Mucosa of rectum (tissue), 2 donors: ENCODE measurements around the gene FYB2.

ENCODE experiments used
- H3K27ac ChIP-seq, 2 donors: one replicate each; pipeline ENCODE4 v1.7.0; 2013; ENCODE audit warnings: inconsistent platforms in 2 of 2, low read depth in 2 of 2, low read length in 2 of 2
- H3K27me3 ChIP-seq, 2 donors: one replicate each; pipeline ENCODE4 v1.7.0; 2013; ENCODE audit warnings: low read length in 2 of 2; ENCODE audit not compliant: control insufficient read depth in 2 of 2, insufficient read depth in 2 of 2
- H3K36me3 ChIP-seq, 2 donors: one replicate each; pipeline ENCODE4 v1.7.0; 2013; ENCODE audit warnings: low read length in 2 of 2; ENCODE audit not compliant: control insufficient read depth in 2 of 2, insufficient read depth in 2 of 2
- H3K4me1 ChIP-seq, 2 donors: one replicate each; pipeline ENCODE4 v1.7.0; 2013; ENCODE audit warnings: low read length in 2 of 2, mild to moderate bottlenecking in 1 of 2; ENCODE audit not compliant: control insufficient read depth in 2 of 2, insufficient read depth in 2 of 2
- H3K4me3 ChIP-seq, 2 donors: one replicate each; pipeline ENCODE4 v1.7.0; 2013; ENCODE audit warnings: low read length in 2 of 2
- H3K9ac ChIP-seq, 2 donors: one replicate each; pipeline ENCODE4 v1.7.0; 2013; ENCODE audit warnings: low read length in 2 of 2, low read depth in 1 of 2, mild to moderate bottlenecking in 1 of 2
- H3K9me3 ChIP-seq, 2 donors: one replicate each; pipeline ENCODE4 v1.7.0; 2013; ENCODE audit warnings: low read length in 2 of 2; ENCODE audit not compliant: control insufficient read depth in 2 of 2
- donor health status: healthy.
- donor health status: Normal muscosa, but diverticular disease.

FYB2 gene

GRCh38 chr1:56835657-56836056 is 16.5 kb upstream of the FYB2 start:
- Histone ChIP-seq H3K36me3 (no peaks in the 10 kb centered on the region), H3K9ac (no peak overlapping the region), H3K27ac (no peak overlapping the region), H3K4me3 (no peak overlapping the region), H3K4me1 (no peaks in the 10 kb centered on the region), H3K27me3 (peaks cover 4 to 6% of the 10 kb centered on the region in 2 donors), H3K9me3 (no peaks in the 10 kb centered on the region)

GRCh38 chr1:56834137-56834900 is 15.1 kb upstream of the FYB2 start:
- Histone ChIP-seq H3K27me3 (peaks cover 4 to 6% of the 10 kb centered on the region in 2 donors), H3K27ac (no peak overlapping the region), H3K36me3 (no peaks in the 10 kb centered on the region), H3K9ac (no peak overlapping the region), H3K4me3 (no peak overlapping the region), H3K4me1 (no peaks in the 10 kb centered on the region), H3K9me3 (no peaks in the 10 kb centered on the region)

- no peak overlapping the region for H3K9ac ChIP-seq
These were observed 13.9 kb upstream of the FYB2 start for GRCh38 chr1:56833088-56833487.

GRCh38 chr1:56831871-56832693 is 12.9 kb upstream of the FYB2 start:
- Histone ChIP-seq H3K4me3 (peak overlapping the region in 1 of 2 donors; percentile 6), H3K9ac (no peak overlapping the region), H3K36me3 (no peaks in the 10 kb centered on the region), H3K27ac (no peak overlapping the region), H3K9me3 (no peaks in the 10 kb centered on the region), H3K27me3 (peaks cover 4 to 10% of the 10 kb centered on the region in 2 donors), H3K4me1 (no peaks in the 10 kb centered on the region)

More at GRCh38 chr1:56833088-56833487, 13.9 kb upstream of the FYB2 start:
- Histone ChIP-seq H3K4me3 (no peak overlapping the region), H3K9me3 (no peaks in the 10 kb centered on the region), H3K36me3 (no peaks in the 10 kb centered on the region), H3K27ac (no peak overlapping the region), H3K27me3 (peaks cover 4 to 10% of the 10 kb centered on the region in 2 donors), H3K4me1 (no peaks in the 10 kb centered on the region)

- no peaks in the 10 kb centered on the region for H3K4me1 ChIP-seq
- no peak overlapping the region for H3K27ac ChIP-seq
- no peaks in the 10 kb centered on the region for H3K9me3 ChIP-seq
- H3K36me3 ChIP-seq, result no peaks in the 10 kb centered on the region
- no peak overlapping the region for H3K9ac ChIP-seq
- H3K4me3 ChIP-seq, result no peak overlapping the region
- peaks cover 4 to 10% of the 10 kb centered on the region in 2 donors for H3K27me3 ChIP-seq
These were observed 10.8 kb upstream of the FYB2 start for GRCh38 chr1:56830052-56830451.

- no peaks in the 10 kb centered on the region for H3K9me3 ChIP-seq
- peaks cover 4 to 10% of the 10 kb centered on the region in 2 donors for H3K27me3 ChIP-seq
- H3K9ac ChIP-seq, result no peak overlapping the region
- H3K4me1 ChIP-seq, result no peaks in the 10 kb centered on the region
- H3K27ac ChIP-seq, result no peak overlapping the region
- no peak overlapping the region for H3K4me3 ChIP-seq
- no peaks in the 10 kb centered on the region for H3K36me3 ChIP-seq
These were observed 8.5 kb upstream of the FYB2 start for GRCh38 chr1:56827711-56828110.

- Histone ChIP-seq H3K36me3 (no peaks in the 10 kb centered on the region), H3K4me1 (peaks cover 3 to 5% of the 10 kb centered on the region in 2 donors), H3K9me3 (no peaks in the 10 kb centered on the region), H3K9ac (no peak overlapping the region), H3K4me3 (no peak overlapping the region), H3K27ac (no peak overlapping the region), H3K27me3 (peaks cover 0 to 4% of the 10 kb centered on the region in 2 donors)
These were observed 6.2 kb upstream of the FYB2 start for GRCh38 chr1:56825436-56825835.

- Histone ChIP-seq H3K4me1 (peaks cover 3 to 5% of the 10 kb centered on the region in 2 donors), H3K4me3 (no peak overlapping the region), H3K27ac (no peak overlapping the region), H3K9me3 (no peaks in the 10 kb centered on the region), H3K9ac (no peak overlapping the region), H3K36me3 (no peaks in the 10 kb centered on the region), H3K27me3 (peaks cover 0 to 4% of the 10 kb centered on the region in 2 donors)
These were observed 5.7 kb upstream of the FYB2 start for GRCh38 chr1:56824938-56825337.

- Histone ChIP-seq H3K4me3 (no peak overlapping the region), H3K36me3 (no peaks in the 10 kb centered on the region), H3K4me1 (peaks cover 5 to 6% of the 10 kb centered on the region in 2 donors), H3K27ac (no peak overlapping the region), H3K9ac (no peak overlapping the region), H3K9me3 (no peaks in the 10 kb centered on the region), H3K27me3 (peaks cover 0 to 4% of the 10 kb centered on the region in 2 donors)
These were observed 5.1 kb upstream of the FYB2 start for GRCh38 chr1:56824271-56824670.

- H3K9me3 ChIP-seq, result no peaks in the 10 kb centered on the region
- H3K9ac ChIP-seq, result no peak overlapping the region
- no peak overlapping the region for H3K27ac ChIP-seq
- H3K4me3 ChIP-seq, result no peak overlapping the region
- peaks cover 5 to 8% of the 10 kb centered on the region in 2 donors for H3K4me1 ChIP-seq
- no peaks in the 10 kb centered on the region for H3K36me3 ChIP-seq
- H3K27me3 ChIP-seq, result peaks cover 0 to 2% of the 10 kb centered on the region in 2 donors
These were observed 2.2 kb upstream of the FYB2 start for GRCh38 chr1:56821462-56821797.
